Measurements from ENCODE around the gene FCMR.

- TF ChIP-seq CTCF (conservative IDR thresholded peaks at IDR 0.05; ENCODE audit: low read depth in 2 of 2) (no peak), EZH2 (IDR thresholded peaks at IDR 0.05; ENCODE audit: low read depth, unreplicated experiment) (no peak), JUNB (IDR thresholded peaks at IDR 0.05; ENCODE audit: unreplicated experiment) (no peak)
Observed at GRCh38 chr1:206926286-206926685, 4.5 kb upstream of the FCMR start.
